Measurements from ENCODE around the gene LTBP2.

The LTBP2 gene

GRCh38 chr14:74619672-74620131, 7.7 kb upstream of the LTBP2 start:
- Histone ChIP-seq H3K4me1 (ENCODE audit: control extremely low read depth in 1 of 4, control insufficient read depth in 4 of 4, insufficient read depth in 4 of 4, low read length in 3 of 4) (peaks cover 7 to 60% (median 32%) of the 10 kb centered on the region in 4 experiments), H3K27ac (ENCODE audit: insufficient read depth in 1 of 2, low read depth in 1 of 2, low read length in 2 of 2, poor library complexity in 1 of 2, severe bottlenecking in 2 of 2) (no peak overlapping the region), H3K36me3 (ENCODE audit: control insufficient read depth in 4 of 4, insufficient read depth in 4 of 4, low read length in 3 of 4) (no peaks in the 10 kb centered on the region), H3K27me3 (replicated peaks in 2 of 5; ENCODE audit: control insufficient read depth in 4 of 5, insufficient read depth in 5 of 5, low read length in 4 of 5) (peaks cover 0 to 4% (median 0%) of the 10 kb centered on the region in 5 experiments), H3K9me3 (ENCODE audit: control extremely low read depth in 1 of 5, control insufficient read depth in 4 of 5, insufficient read depth in 2 of 5, low read depth in 1 of 5, low read length in 4 of 5) (no peaks in the 10 kb centered on the region), H3K4me3 (ENCODE audit: control insufficient read depth in 1 of 7, extremely low read depth in 1 of 7, insufficient read depth in 4 of 7, low read depth in 2 of 7, low read length in 6 of 7) (no peak overlapping the region)
- WGBS (ENCODE audit: insufficient coverage) = 91% methylated on average over 4 of the region's 6 CpGs
- no peak for DNase-seq
- POLR2A ChIA-PET = interaction anchor here (1.3 kb wide), 1 partner anchor 9 kb away, joined by 4 read pairs; no protein-coding TSS in a partner anchor
- CTCF ChIA-PET = interaction anchor here (1.4 to 5.6 kb wide), 3 partner anchors 10 to 176 kb away, joined by 3 to 41 read pairs (median 23); no protein-coding TSS in a partner anchor

GRCh38 chr14:74618078-74618952, 6.3 kb upstream of the LTBP2 start:
- DNase-seq = peak; percentile 77 to 95 (median 93)
- WGBS (ENCODE audit: insufficient coverage) = 24% methylated on average over 3 of the region's 10 CpGs
- Histone ChIP-seq H3K27ac (ENCODE audit: insufficient read depth in 1 of 2, low read depth in 1 of 2, low read length in 2 of 2, poor library complexity in 1 of 2, severe bottlenecking in 2 of 2) (no peak overlapping the region), H3K27me3 (replicated peaks in 2 of 5; ENCODE audit: control insufficient read depth in 4 of 5, insufficient read depth in 5 of 5, low read length in 4 of 5) (peaks cover 0 to 9% (median 0%) of the 10 kb centered on the region in 5 experiments), H3K36me3 (ENCODE audit: control insufficient read depth in 4 of 4, insufficient read depth in 4 of 4, low read length in 3 of 4) (no peaks in the 10 kb centered on the region), H3K4me3 (ENCODE audit: control insufficient read depth in 1 of 7, extremely low read depth in 1 of 7, insufficient read depth in 4 of 7, low read depth in 2 of 7, low read length in 6 of 7) (peak overlapping the region in 4 of 7 experiments; percentile 11 to 46 (median 22)), H3K4me1 (ENCODE audit: control extremely low read depth in 1 of 4, control insufficient read depth in 4 of 4, insufficient read depth in 4 of 4, low read length in 3 of 4) (peaks cover 7 to 60% (median 32%) of the 10 kb centered on the region in 4 experiments), H3K9me3 (ENCODE audit: control extremely low read depth in 1 of 5, control insufficient read depth in 4 of 5, insufficient read depth in 2 of 5, low read depth in 1 of 5, low read length in 4 of 5) (no peaks in the 10 kb centered on the region)
- ChIA-PET CTCF (interaction anchor here (0.6 to 5.6 kb wide), 9 partner anchors 9 to 126 kb away, joined by 3 to 41 read pairs (median 3); no protein-coding TSS in a partner anchor), POLR2A (interaction anchor here (0.5 to 1.4 kb wide), 3 partner anchors 10 to 18 kb away, joined by 3 to 5 read pairs (median 4); no protein-coding TSS in a partner anchor)

- Histone ChIP-seq H3K9me3 (ENCODE audit: control extremely low read depth in 1 of 5, control insufficient read depth in 4 of 5, insufficient read depth in 2 of 5, low read depth in 1 of 5, low read length in 4 of 5) (no peaks in the 10 kb centered on the region), H3K27me3 (replicated peaks in 2 of 5; ENCODE audit: control insufficient read depth in 4 of 5, insufficient read depth in 5 of 5, low read length in 4 of 5) (peaks cover 0 to 10% (median 0%) of the 10 kb centered on the region in 5 experiments), H3K4me1 (ENCODE audit: control extremely low read depth in 1 of 4, control insufficient read depth in 4 of 4, insufficient read depth in 4 of 4, low read length in 3 of 4) (peaks cover 7 to 63% (median 36%) of the 10 kb centered on the region in 4 experiments), H3K36me3 (ENCODE audit: control insufficient read depth in 4 of 4, insufficient read depth in 4 of 4, low read length in 3 of 4) (no peaks in the 10 kb centered on the region), H3K4me3 (ENCODE audit: control insufficient read depth in 1 of 7, extremely low read depth in 1 of 7, insufficient read depth in 4 of 7, low read depth in 2 of 7, low read length in 6 of 7) (no peak overlapping the region), H3K27ac (ENCODE audit: insufficient read depth in 1 of 2, low read depth in 1 of 2, low read length in 2 of 2, poor library complexity in 1 of 2, severe bottlenecking in 2 of 2) (no peak overlapping the region)
- ChIA-PET CTCF (interaction anchor here (0.8 to 5.6 kb wide), 11 partner anchors 7 to 115 kb away, joined by 3 to 41 read pairs (median 4); no protein-coding TSS in a partner anchor), POLR2A (no interaction called here)
- 94% methylated on average over 10 of the region's 13 CpGs for WGBS (ENCODE audit: insufficient coverage)
- DNase-seq = no peak
Observed at GRCh38 chr14:74616996-74617700, 5.1 kb upstream of the LTBP2 start.

- peaks cover 0 to 15% (median 2%) of the 10 kb centered on the region in 5 experiments for H3K27me3 ChIP-seq (replicated peaks in 2 of 5; ENCODE audit: control insufficient read depth in 4 of 5, insufficient read depth in 5 of 5, low read length in 4 of 5)
- DNase-seq = peak; percentile 25 to 66 (median 64)
- POLR2A ChIA-PET = no interaction called here
- no peaks in the 10 kb centered on the region for H3K36me3 ChIP-seq (ENCODE audit: control insufficient read depth in 4 of 4, insufficient read depth in 4 of 4, low read length in 3 of 4)
- peaks cover 7 to 64% (median 43%) of the 10 kb centered on the region in 4 experiments for H3K4me1 ChIP-seq (ENCODE audit: control extremely low read depth in 1 of 4, control insufficient read depth in 4 of 4, insufficient read depth in 4 of 4, low read length in 3 of 4)
- no peak overlapping the region for H3K4me3 ChIP-seq (ENCODE audit: control insufficient read depth in 1 of 7, extremely low read depth in 1 of 7, insufficient read depth in 4 of 7, low read depth in 2 of 7, low read length in 6 of 7)
- no peaks in the 10 kb centered on the region for H3K9me3 ChIP-seq (ENCODE audit: control extremely low read depth in 1 of 5, control insufficient read depth in 4 of 5, insufficient read depth in 2 of 5, low read depth in 1 of 5, low read length in 4 of 5)
- no CpG with 5 or more reads among the region's 4 CpGs for WGBS (ENCODE audit: insufficient coverage)
- no peak overlapping the region for H3K27ac ChIP-seq (ENCODE audit: insufficient read depth in 1 of 2, low read depth in 1 of 2, low read length in 2 of 2, poor library complexity in 1 of 2, severe bottlenecking in 2 of 2)
- CTCF ChIA-PET = interaction anchor here (0.8 to 5.6 kb wide), 11 partner anchors 7 to 238 kb away, joined by 3 to 41 read pairs (median 3); no protein-coding TSS in a partner anchor
Observed at GRCh38 chr14:74616507-74616906, 4.5 kb upstream of the LTBP2 start.

GRCh38 chr14:74615735-74616134, 3.7 kb upstream of the LTBP2 start:
- no peak for DNase-seq
- Histone ChIP-seq H3K36me3 (ENCODE audit: control insufficient read depth in 4 of 4, insufficient read depth in 4 of 4, low read length in 3 of 4) (no peaks in the 10 kb centered on the region), H3K4me1 (ENCODE audit: control extremely low read depth in 1 of 4, control insufficient read depth in 4 of 4, insufficient read depth in 4 of 4, low read length in 3 of 4) (peaks cover 7 to 60% (median 46%) of the 10 kb centered on the region in 4 experiments), H3K9me3 (ENCODE audit: control extremely low read depth in 1 of 5, control insufficient read depth in 4 of 5, insufficient read depth in 2 of 5, low read depth in 1 of 5, low read length in 4 of 5) (no peaks in the 10 kb centered on the region), H3K27me3 (replicated peaks in 2 of 5; ENCODE audit: control insufficient read depth in 4 of 5, insufficient read depth in 5 of 5, low read length in 4 of 5) (peaks cover 0 to 22% (median 4%) of the 10 kb centered on the region in 5 experiments), H3K4me3 (ENCODE audit: control insufficient read depth in 1 of 7, extremely low read depth in 1 of 7, insufficient read depth in 4 of 7, low read depth in 2 of 7, low read length in 6 of 7) (no peak overlapping the region), H3K27ac (ENCODE audit: insufficient read depth in 1 of 2, low read depth in 1 of 2, low read length in 2 of 2, poor library complexity in 1 of 2, severe bottlenecking in 2 of 2) (no peak overlapping the region)
- ChIA-PET CTCF (interaction anchor here (0.6 to 5.6 kb wide), 9 partner anchors 9 to 239 kb away, joined by 3 to 41 read pairs (median 4); no protein-coding TSS in a partner anchor), POLR2A (interaction anchor here (0.6 kb wide), 1 partner anchor 104 kb away, joined by 5 read pairs; no protein-coding TSS in a partner anchor)
- WGBS (ENCODE audit: insufficient coverage) = 98% methylated on average over 14 of the region's 14 CpGs

GRCh38 chr14:74614508-74615495, 2.8 kb upstream of the LTBP2 start:
- Histone ChIP-seq H3K4me3 (ENCODE audit: control insufficient read depth in 1 of 7, extremely low read depth in 1 of 7, insufficient read depth in 4 of 7, low read depth in 2 of 7, low read length in 6 of 7) (no peak overlapping the region), H3K36me3 (ENCODE audit: control insufficient read depth in 4 of 4, insufficient read depth in 4 of 4, low read length in 3 of 4) (no peaks in the 10 kb centered on the region), H3K27me3 (replicated peaks in 2 of 5; ENCODE audit: control insufficient read depth in 4 of 5, insufficient read depth in 5 of 5, low read length in 4 of 5) (peaks cover 0 to 29% (median 7%) of the 10 kb centered on the region in 5 experiments), H3K4me1 (ENCODE audit: control extremely low read depth in 1 of 4, control insufficient read depth in 4 of 4, insufficient read depth in 4 of 4, low read length in 3 of 4) (peaks cover 7 to 51% (median 39%) of the 10 kb centered on the region in 4 experiments), H3K27ac (ENCODE audit: insufficient read depth in 1 of 2, low read depth in 1 of 2, low read length in 2 of 2, poor library complexity in 1 of 2, severe bottlenecking in 2 of 2) (no peak overlapping the region), H3K9me3 (ENCODE audit: control extremely low read depth in 1 of 5, control insufficient read depth in 4 of 5, insufficient read depth in 2 of 5, low read depth in 1 of 5, low read length in 4 of 5) (no peaks in the 10 kb centered on the region)
- ChIA-PET CTCF (interaction anchor here (0.6 to 5.6 kb wide), 8 partner anchors 10 to 240 kb away, joined by 3 to 41 read pairs (median 4); no protein-coding TSS in a partner anchor), POLR2A (interaction anchor here (0.7 kb wide), 1 partner anchor 52 kb away, joined by 3 read pairs; no protein-coding TSS in a partner anchor)
- 94% methylated on average over 7 of the region's 8 CpGs for WGBS (ENCODE audit: insufficient coverage)
- DNase-seq = no peak

Measured in common myeloid progenitor, CD34-positive (primary cell).